ENCODE data around the gene MYOF.
A peak's percentile ranks its signal among the peaks of the same experiment; 100 is the strongest.

Gene MYOF

GRCh38 chr10:93357680-93358079 is 124.5 kb downstream of the MYOF start:
- TF ChIP-seq, protein P1, sequence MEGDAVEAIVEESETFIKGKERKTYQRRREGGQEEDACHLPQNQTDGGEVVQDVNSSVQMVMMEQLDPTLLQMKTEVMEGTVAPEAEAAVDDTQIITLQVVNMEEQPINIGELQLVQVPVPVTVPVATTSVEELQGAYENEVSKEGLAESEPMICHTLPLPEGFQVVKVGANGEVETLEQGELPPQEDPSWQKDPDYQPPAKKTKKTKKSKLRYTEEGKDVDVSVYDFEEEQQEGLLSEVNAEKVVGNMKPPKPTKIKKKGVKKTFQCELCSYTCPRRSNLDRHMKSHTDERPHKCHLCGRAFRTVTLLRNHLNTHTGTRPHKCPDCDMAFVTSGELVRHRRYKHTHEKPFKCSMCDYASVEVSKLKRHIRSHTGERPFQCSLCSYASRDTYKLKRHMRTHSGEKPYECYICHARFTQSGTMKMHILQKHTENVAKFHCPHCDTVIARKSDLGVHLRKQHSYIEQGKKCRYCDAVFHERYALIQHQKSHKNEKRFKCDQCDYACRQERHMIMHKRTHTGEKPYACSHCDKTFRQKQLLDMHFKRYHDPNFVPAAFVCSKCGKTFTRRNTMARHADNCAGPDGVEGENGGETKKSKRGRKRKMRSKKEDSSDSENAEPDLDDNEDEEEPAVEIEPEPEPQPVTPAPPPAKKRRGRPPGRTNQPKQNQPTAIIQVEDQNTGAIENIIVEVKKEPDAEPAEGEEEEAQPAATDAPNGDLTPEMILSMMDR (IDR thresholded peaks at IDR 0.05; ENCODE audit: low read depth, low read length): peak; percentile 47
- peak; percentile 43 to 57 for DNase-seq (ENCODE audit: low read depth in 2 of 2)
- no peak overlapping the region for H3K4me3 ChIP-seq (replicated peaks in 1 of 2; ENCODE audit: low read depth in 2 of 2, low read length in 2 of 2)

GRCh38 chr10:93356516-93356915 is 125.6 kb downstream of the MYOF start:
- no peak overlapping the region for H3K4me3 ChIP-seq (replicated peaks in 1 of 2; ENCODE audit: low read depth in 2 of 2, low read length in 2 of 2)
- no peak for DNase-seq (ENCODE audit: low read depth in 2 of 2)
- TF ChIP-seq, protein P1 (IDR thresholded peaks at IDR 0.05; ENCODE audit: low read depth, low read length): no peak

DNA sequence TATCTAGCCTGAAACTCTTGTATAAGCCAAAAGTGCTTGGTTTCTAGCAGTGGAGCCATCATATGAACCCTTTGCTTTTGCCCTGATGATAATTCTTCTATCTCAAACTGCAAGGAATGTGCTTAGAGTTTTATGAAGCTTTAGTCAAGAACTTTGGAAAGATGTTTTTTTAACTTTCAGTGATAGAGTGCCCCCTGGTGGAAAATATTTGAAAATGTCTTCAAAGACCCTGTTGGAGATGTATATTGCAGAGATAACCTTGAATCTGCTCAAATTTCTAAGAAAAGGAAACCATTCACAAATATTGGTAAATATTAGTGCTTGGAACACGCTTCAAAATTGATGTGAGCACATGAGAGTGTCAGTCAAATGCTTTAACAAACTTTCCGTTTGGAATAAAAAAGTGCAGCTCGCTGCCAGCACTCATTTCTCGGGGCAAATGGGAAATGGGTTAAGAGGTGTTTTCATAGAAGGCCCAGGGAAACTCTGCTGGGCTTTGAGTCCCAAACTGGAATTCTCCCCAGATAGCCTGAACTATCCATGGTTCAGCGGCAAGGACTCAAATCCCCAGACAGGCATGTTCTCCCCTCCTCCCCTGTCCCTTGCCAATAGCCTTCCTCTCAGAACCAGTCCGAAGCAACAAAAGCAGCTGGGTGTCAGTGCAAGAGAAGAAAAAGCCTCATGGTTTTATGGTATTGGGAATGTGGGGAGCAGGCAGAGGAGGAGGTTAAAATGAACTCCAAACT is 129.3 kb downstream of the MYOF start:
- H3K4me3 ChIP-seq (replicated peaks in 1 of 2; ENCODE audit: low read depth in 2 of 2, low read length in 2 of 2): no peak overlapping the region
- TF ChIP-seq, protein P1 (IDR thresholded peaks at IDR 0.05; ENCODE audit: low read depth, low read length): peak; percentile 42
- peak; percentile 63 to 67 for DNase-seq (ENCODE audit: low read depth in 2 of 2)

DNA sequence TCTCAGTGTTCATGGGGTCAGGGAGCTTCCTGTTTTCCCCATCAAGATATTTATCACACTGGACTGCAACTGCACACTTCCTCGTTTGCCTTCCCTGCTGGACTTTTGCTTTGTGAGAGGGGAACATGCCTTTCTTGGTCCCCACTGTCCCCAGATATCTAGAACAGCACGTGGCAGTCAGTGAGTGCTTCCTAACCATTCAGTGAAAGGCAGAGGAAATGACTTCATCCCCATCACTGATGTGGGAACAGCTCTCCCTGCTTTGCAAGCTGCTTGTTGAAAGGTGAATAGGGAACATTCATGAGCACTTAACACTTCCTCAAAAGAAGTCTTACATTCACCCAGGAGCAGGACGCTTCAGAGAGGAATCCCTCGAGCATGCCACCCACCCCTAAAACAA is 135.4 kb downstream of the MYOF start:
- peak; percentile 32 to 45 for DNase-seq (ENCODE audit: low read depth in 2 of 2)
- TF ChIP-seq, protein P1 (IDR thresholded peaks at IDR 0.05; ENCODE audit: low read depth, low read length): no peak

DNA sequence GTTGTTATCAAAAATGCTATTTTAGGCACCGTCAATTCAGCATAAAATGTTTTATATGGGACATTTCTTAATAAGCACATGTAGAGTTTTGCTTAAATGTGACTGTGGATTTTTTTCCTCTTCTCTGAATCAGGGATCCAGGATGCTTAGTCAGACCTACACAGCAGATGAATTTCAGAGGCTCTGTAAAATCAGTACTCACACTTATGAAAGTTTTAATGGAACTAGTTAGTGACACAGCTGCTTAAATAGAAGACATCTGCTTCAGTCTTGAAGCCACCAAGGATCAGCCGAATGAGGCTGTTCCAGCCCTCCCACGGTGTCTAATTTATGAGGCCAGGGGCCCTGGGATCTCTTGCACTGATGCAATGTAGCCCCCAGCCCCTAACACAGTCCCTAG is 136.0 kb downstream of the MYOF start:
- DNase-seq (ENCODE audit: low read depth in 2 of 2): peak in 1 of 2 donors; percentile 22
- H3K4me3 ChIP-seq (replicated peaks in 1 of 2; ENCODE audit: low read depth in 2 of 2, low read length in 2 of 2): no peak overlapping the region
- TF ChIP-seq, protein P1 (IDR thresholded peaks at IDR 0.05; ENCODE audit: low read depth, low read length): no peak

More for the DNA sequence above, 135.4 kb downstream of the MYOF start:
- no peak overlapping the region for H3K4me3 ChIP-seq (replicated peaks in 1 of 2; ENCODE audit: low read depth in 2 of 2, low read length in 2 of 2)

DNA sequence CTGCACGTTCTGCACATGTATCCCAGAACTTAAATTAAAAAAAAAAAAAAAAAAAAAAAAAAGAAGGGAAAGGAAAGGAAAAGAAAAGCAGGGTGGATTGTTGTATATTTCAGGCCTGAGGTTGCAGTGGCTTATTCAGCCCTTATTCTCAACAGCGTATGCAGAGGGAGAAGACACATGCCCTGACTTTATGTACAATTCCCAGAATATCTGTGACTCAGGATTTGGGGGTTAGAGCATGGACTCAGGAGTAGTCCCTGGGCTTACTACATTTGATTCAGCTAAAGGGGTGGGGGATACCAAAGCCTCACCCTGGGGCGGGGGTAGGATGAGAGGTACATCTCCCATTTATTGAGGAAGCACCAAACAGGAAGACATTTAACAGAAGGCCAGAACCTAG is 137.4 kb downstream of the MYOF start:
- no peak overlapping the region for H3K4me3 ChIP-seq (replicated peaks in 1 of 2; ENCODE audit: low read depth in 2 of 2, low read length in 2 of 2)
- no peak for DNase-seq (ENCODE audit: low read depth in 2 of 2)
- TF ChIP-seq, protein P1 (IDR thresholded peaks at IDR 0.05; ENCODE audit: low read depth, low read length): no peak
